ENCODE data around the gene TRAPPC1.
A peak's percentile ranks its signal among the peaks of the same experiment; 100 is the strongest.

TRAPPC1 gene

GRCh38 chr17:7929158-7930023, 2.4 kb downstream of the TRAPPC1 start, which contains the start of gene KCNAB3:
Gene KCNAB3, minus strand, starts transcription at chr17:7929856. Its CDS starts 421 bp downstream, at chr17:7929435.
- TF ChIP-seq EZH2 (IDR thresholded peaks at IDR 0.05; ENCODE audit: borderline replicate concordance, low read depth, low read length, severe bottlenecking) (no peak), CTCF (IDR thresholded peaks at IDR 0.05; ENCODE audit: borderline replicate concordance, extremely low read depth, low read length, poor library complexity, severe bottlenecking) (no peak)
- Histone ChIP-seq H3K27me3 (ENCODE audit: insufficient read depth, low read length, poor library complexity) (no peaks in the 10 kb centered on the region), H4K20me1 (ENCODE audit: insufficient read depth, low read length) (no peaks in the 10 kb centered on the region), H3K4me3 (ENCODE audit: low read depth in 1 of 2, low read length in 2 of 2) (peak within 1 kb of the TSS in 1 of 2 experiments; percentile 82; a peak in 2 of 4 replicates), H3K4me2 (ENCODE audit: insufficient read depth, low read length) (peak within 1 kb of the TSS; percentile 89), H3K79me2 (ENCODE audit: insufficient read depth, low read length) (peaks cover 37% of the 10 kb centered on the region), H3K27ac (ENCODE audit: low read length) (peak within 1 kb of the TSS; percentile 86; the same call in 1 of the 2 replicates), H3K4me1 (ENCODE audit: insufficient read depth, low read length) (peaks cover 36% of the 10 kb centered on the region), H3K9ac (ENCODE audit: low read depth, low read length) (peak within 1 kb of the TSS; percentile 90), H3K9me3 (ENCODE audit: insufficient read depth, low read length, severe bottlenecking) (no peaks in the 10 kb centered on the region), H3K36me3 (ENCODE audit: insufficient read depth, low read length) (peaks cover 16% of the 10 kb centered on the region), H2AFZ (ENCODE audit: low read depth, low read length) (no peak within 1 kb of the TSS)
- peak; percentile 26 for DNase-seq
- ATAC-seq (ENCODE audit: insufficient read depth, low read depth), result no peak

DNA sequence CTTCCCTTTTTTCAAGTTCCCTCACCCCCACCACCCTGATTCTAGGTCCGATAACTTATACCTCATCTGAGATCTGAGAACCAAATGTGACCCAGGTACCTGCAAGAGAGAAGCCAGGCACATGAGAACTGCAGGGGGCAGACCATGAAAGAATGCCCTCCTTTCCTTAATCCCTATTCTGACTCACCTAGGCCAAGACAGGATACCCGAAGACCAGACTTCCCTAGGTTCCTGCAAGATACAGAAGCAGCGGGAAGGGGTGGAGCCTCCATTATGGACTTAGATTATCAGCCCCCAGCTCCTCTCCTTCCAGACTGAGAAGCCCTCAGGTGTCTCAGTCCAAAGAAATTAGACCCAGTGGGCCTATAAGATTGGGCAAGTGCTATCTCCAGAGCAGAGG, 4.2 kb downstream of the TRAPPC1 start:
- Histone ChIP-seq H3K9ac (ENCODE audit: low read depth, low read length) (no peak overlapping the region), H3K79me2 (ENCODE audit: insufficient read depth, low read length) (peaks cover 19% of the 10 kb centered on the region), H3K9me3 (ENCODE audit: insufficient read depth, low read length, severe bottlenecking) (no peaks in the 10 kb centered on the region), H3K4me2 (ENCODE audit: insufficient read depth, low read length) (no peak overlapping the region), H3K36me3 (ENCODE audit: insufficient read depth, low read length) (peaks cover 12% of the 10 kb centered on the region), H3K4me1 (ENCODE audit: insufficient read depth, low read length) (peaks cover 18% of the 10 kb centered on the region), H3K27me3 (ENCODE audit: insufficient read depth, low read length, poor library complexity) (no peaks in the 10 kb centered on the region), H2AFZ (ENCODE audit: low read depth, low read length) (no peak overlapping the region), H3K27ac (ENCODE audit: low read length) (no peak overlapping the region), H4K20me1 (ENCODE audit: insufficient read depth, low read length) (no peaks in the 10 kb centered on the region), H3K4me3 (ENCODE audit: low read depth in 1 of 2, low read length in 2 of 2) (no peak overlapping the region)
- no peak for ATAC-seq (ENCODE audit: insufficient read depth, low read depth)
- no peak for DNase-seq
- no peak for TF ChIP-seq EZH2 (IDR thresholded peaks at IDR 0.05; ENCODE audit: borderline replicate concordance, low read depth, low read length, severe bottlenecking)
- TF ChIP-seq CTCF (IDR thresholded peaks at IDR 0.05; ENCODE audit: borderline replicate concordance, extremely low read depth, low read length, poor library complexity, severe bottlenecking), result no peak

DNA sequence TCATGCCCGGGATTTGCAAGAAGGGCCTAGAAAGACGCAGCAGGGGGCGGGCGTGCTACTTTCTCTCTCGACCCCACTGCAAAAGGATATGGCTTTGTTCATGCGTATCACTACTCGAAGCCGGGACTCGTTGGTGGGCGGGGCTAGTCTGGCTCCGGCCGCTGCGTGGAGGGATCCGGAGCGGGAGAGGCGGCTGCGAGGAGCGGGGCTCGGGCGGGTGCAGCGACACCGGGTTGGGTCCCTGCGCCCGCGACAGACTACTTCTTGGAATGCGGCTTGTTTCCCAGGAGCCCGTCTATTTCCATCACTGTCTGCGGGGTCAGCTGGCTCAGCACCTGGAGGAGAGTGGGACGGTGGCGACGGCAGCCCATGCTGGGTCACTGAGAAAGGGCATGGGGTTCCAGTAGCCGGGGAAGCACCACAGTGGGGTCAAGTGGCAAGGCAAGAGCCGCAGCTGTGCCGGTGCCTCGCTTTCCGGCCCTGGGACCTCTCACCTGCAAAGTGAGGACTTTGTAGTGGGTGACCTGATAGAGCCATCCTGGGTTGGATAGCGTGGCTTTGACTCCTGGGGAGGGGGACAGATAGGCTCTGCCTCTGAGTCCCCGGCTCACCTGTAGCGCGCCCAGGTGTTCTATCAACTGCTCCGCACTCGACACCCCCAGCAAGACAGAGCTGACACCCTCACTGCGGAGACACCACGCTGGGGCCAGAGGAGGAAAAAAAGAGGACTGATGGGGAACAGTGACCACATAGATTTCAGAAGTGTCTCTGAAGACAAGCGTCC, 8.7 kb downstream of the TRAPPC1 start:
- Histone ChIP-seq H3K4me1 (ENCODE audit: insufficient read depth, low read length) (no peaks in the 10 kb centered on the region; the same call in 1 of the 2 replicates), H2AFZ (ENCODE audit: low read depth, low read length) (0 out of 2 replicates have a peak overlapping the region, but pooled peaks have one; percentile 27), H3K27ac (ENCODE audit: low read length) (no peak overlapping the region), H3K4me2 (ENCODE audit: insufficient read depth, low read length) (peak overlapping the region; percentile 20; the same call in 1 of the 2 replicates), H3K9me3 (ENCODE audit: insufficient read depth, low read length, severe bottlenecking) (no peaks in the 10 kb centered on the region), H4K20me1 (ENCODE audit: insufficient read depth, low read length) (no peaks in the 10 kb centered on the region), H3K36me3 (ENCODE audit: insufficient read depth, low read length) (no peaks in the 10 kb centered on the region), H3K9ac (ENCODE audit: low read depth, low read length) (peak overlapping the region; percentile 22; the same call in 1 of the 2 replicates), H3K79me2 (ENCODE audit: insufficient read depth, low read length) (no peaks in the 10 kb centered on the region), H3K27me3 (ENCODE audit: insufficient read depth, low read length, poor library complexity) (no peaks in the 10 kb centered on the region), H3K4me3 (ENCODE audit: low read depth in 1 of 2, low read length in 2 of 2) (no peak overlapping the region; a peak in 1 of 4 replicates)
- TF ChIP-seq CTCF (IDR thresholded peaks at IDR 0.05; ENCODE audit: borderline replicate concordance, extremely low read depth, low read length, poor library complexity, severe bottlenecking) (no peak), EZH2 (IDR thresholded peaks at IDR 0.05; ENCODE audit: borderline replicate concordance, low read depth, low read length, severe bottlenecking) (no peak)
- peak; percentile 84 for ATAC-seq (ENCODE audit: insufficient read depth, low read depth)
- peak; percentile 84 for DNase-seq
